Measurements from ENCODE around the gene CHIC2. TPM values are rescaled to one million over a fixed set of nuclear protein-coding genes. Genes with fewer than 3 reads are reported as not detected.

CHIC2 gene
- total and polyA plus RNA-seq, 7 donors: 17.6 to 34.6 (median 22.8) TPM

DNA sequence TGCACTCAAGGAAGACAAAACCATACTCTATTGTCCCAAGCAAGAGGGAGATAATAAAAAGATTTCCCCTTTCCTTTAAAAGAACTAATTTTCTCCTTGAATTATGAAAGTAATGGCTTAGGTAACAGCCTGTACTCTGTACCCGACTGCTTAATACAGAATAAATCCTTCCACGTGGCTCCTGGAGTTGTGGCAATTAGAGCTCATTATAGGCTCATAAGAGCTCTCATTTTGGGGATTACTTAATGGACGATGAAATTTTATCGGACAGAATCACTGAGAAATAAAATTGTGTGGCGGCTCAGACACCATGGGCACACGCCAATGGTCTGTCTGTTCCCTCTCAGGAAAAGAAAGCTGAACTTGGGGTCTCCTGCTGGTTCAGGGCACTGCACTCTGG, 32.7 kb upstream of the CHIC2 start:
- H3K27ac ChIP-seq: no peak overlapping the region
- no peaks in the 10 kb centered on the region for H3K9me3 ChIP-seq
- no peak for TF ChIP-seq POLR2A (IDR thresholded peaks at IDR 0.05)
- no peak for TF ChIP-seq POLR2AphosphoS5 (IDR thresholded peaks at IDR 0.05)
- TF ChIP-seq, protein P1, sequence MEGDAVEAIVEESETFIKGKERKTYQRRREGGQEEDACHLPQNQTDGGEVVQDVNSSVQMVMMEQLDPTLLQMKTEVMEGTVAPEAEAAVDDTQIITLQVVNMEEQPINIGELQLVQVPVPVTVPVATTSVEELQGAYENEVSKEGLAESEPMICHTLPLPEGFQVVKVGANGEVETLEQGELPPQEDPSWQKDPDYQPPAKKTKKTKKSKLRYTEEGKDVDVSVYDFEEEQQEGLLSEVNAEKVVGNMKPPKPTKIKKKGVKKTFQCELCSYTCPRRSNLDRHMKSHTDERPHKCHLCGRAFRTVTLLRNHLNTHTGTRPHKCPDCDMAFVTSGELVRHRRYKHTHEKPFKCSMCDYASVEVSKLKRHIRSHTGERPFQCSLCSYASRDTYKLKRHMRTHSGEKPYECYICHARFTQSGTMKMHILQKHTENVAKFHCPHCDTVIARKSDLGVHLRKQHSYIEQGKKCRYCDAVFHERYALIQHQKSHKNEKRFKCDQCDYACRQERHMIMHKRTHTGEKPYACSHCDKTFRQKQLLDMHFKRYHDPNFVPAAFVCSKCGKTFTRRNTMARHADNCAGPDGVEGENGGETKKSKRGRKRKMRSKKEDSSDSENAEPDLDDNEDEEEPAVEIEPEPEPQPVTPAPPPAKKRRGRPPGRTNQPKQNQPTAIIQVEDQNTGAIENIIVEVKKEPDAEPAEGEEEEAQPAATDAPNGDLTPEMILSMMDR (IDR thresholded peaks at IDR 0.05): no peak
- no peak for TF ChIP-seq EP300 (IDR thresholded peaks at IDR 0.05)
- intact Hi-C loops (cut with DNase I): no loop called here
- peaks cover 0 to 33% (median 29%) of the 10 kb centered on the region in 4 donors for H3K4me1 ChIP-seq
- H3K36me3 ChIP-seq: no peaks in the 10 kb centered on the region
- 42 to 51% methylated on average over 6 of the region's 6 CpGs for WGBS, 2 donors
- peaks cover 35 to 100% (median 96%) of the 10 kb centered on the region in 3 donors for H3K27me3 ChIP-seq
- DNase-seq: no peak
- H3K4me3 ChIP-seq: no peak overlapping the region

DNA sequence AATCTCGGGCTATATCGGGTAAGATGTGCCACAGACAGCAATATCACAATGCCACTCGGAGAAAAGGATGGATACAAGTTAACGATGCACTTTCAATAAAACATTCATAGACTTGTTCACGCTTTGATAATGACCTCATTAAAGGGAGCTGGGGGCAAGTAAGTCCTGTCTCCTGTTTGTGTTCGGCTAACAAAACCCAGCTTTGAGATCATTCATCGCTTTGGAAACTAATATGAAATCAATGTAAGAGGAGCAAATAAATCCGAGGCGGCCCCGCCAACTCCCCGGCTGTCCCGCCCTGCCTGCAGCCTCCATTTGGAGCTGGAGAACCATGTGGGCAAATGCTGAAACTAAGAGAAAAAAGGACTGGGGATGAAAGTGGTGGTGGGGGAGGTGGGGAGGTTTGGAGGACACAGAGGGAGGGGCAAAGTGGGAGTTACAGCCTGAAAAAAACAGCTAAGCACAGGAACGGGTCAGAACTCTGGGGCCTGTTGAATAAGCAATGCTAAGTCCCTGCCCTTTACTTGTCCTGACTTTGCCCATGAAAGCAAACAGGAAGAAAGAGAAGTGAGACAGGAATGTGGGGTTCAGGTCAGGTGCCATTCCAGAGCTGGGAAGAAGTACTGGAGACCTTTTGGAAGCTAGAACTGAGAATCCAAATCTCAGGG, 32.0 kb upstream of the CHIC2 start:
- H3K4me1 ChIP-seq: peaks cover 0 to 36% (median 35%) of the 10 kb centered on the region in 4 donors
- no peaks in the 10 kb centered on the region for H3K9me3 ChIP-seq
- no peaks in the 10 kb centered on the region for H3K36me3 ChIP-seq
- WGBS, 2 donors: 21 to 23% methylated on average over 13 of the region's 13 CpGs
- TF ChIP-seq EP300 (IDR thresholded peaks at IDR 0.05) (no peak), POLR2AphosphoS5 (IDR thresholded peaks at IDR 0.05) (no peak), POLR2A (IDR thresholded peaks at IDR 0.05) (no peak)
- TF ChIP-seq, protein P1 (IDR thresholded peaks at IDR 0.05): no peak
- peaks cover 31 to 100% (median 89%) of the 10 kb centered on the region in 3 donors for H3K27me3 ChIP-seq
- H3K4me3 ChIP-seq: no peak overlapping the region
- no peak overlapping the region for H3K27ac ChIP-seq
- intact Hi-C loops (cut with DNase I): no loop called here
- DNase-seq: no peak

DNA sequence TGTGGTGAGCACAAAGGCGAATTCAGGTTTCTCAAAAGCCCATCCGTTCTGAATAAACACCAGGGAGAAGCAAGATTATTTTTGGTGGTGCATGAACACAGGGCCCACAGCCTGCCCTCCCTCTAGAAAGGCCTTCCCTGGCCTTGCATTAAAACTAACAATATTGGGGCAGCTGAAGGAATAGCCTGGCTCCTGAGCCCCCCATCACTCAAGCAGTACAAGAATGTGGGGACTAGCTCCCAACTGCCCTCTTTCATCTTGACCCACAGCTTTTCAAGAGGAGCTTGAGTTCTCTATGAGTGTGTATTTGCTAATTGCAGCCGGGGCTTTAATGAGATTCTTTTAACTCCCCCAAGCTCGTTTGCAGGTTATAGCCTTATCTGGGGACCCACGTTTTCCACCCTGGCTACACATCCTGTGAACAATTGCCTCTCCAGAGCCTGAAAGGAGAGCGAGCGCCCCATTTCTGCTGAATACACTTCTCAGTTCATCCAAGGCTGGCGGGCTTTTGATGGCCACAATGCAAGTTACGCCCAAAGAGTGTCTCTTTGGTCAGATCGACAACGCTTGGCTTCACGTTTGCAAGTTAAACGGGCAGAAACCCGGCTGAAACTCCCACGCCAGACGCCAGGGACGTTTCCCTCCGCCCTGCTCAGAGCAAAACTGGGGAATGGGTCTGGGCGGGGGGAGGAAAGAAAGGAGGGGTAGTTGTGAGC, 30.9 kb upstream of the CHIC2 start:
- H3K4me1 ChIP-seq: peaks cover 0 to 31% (median 29%) of the 10 kb centered on the region in 4 donors
- intact Hi-C loops (cut with DNase I): no loop called here
- H3K36me3 ChIP-seq: no peaks in the 10 kb centered on the region
- DNase-seq: no peak
- H3K27ac ChIP-seq: no peak overlapping the region
- no peak overlapping the region for H3K4me3 ChIP-seq
- TF ChIP-seq EP300 (IDR thresholded peaks at IDR 0.05) (no peak), POLR2AphosphoS5 (IDR thresholded peaks at IDR 0.05) (no peak), POLR2A (IDR thresholded peaks at IDR 0.05) (no peak)
- TF ChIP-seq, protein P1 (IDR thresholded peaks at IDR 0.05): no peak
- peaks cover 19 to 96% (median 77%) of the 10 kb centered on the region in 3 donors for H3K27me3 ChIP-seq
- no peaks in the 10 kb centered on the region for H3K9me3 ChIP-seq
- WGBS, 2 donors: 22 to 23% methylated on average over 19 of the region's 19 CpGs

DNA sequence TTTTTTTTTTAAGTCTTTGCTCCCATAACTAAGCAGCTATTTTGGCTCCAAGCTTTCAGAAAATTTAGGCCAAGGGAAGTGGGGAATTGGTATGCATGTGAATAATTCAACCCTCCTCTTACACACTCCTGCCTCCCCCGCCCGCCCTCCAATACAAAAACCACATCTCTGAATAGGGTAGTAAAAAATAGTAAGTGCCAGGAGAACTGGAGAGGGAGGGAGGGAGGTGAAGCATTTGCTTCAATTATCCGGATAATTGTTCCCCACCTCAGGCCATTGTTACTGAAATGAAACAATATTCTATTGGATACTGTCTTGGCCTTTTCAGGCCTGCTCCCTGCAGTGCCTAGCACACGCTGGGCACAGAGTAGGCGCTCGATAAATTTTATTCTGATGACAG, 30.0 kb upstream of the CHIC2 start:
- H3K4me3 ChIP-seq: no peak overlapping the region
- intact Hi-C loops (cut with DNase I): no loop called here
- WGBS, 2 donors: 42 to 43% methylated on average over 6 of the region's 6 CpGs
- TF ChIP-seq POLR2AphosphoS5 (IDR thresholded peaks at IDR 0.05): no peak
- TF ChIP-seq, protein P1 (IDR thresholded peaks at IDR 0.05): no peak
- TF ChIP-seq POLR2A (IDR thresholded peaks at IDR 0.05): no peak
- no peak for TF ChIP-seq EP300 (IDR thresholded peaks at IDR 0.05)
- H3K9me3 ChIP-seq: no peaks in the 10 kb centered on the region
- H3K36me3 ChIP-seq: no peaks in the 10 kb centered on the region
- H3K4me1 ChIP-seq: peaks cover 0 to 23% (median 20%) of the 10 kb centered on the region in 4 donors
- no peak for DNase-seq
- no peak overlapping the region for H3K27ac ChIP-seq
- H3K27me3 ChIP-seq: peaks cover 14 to 87% (median 69%) of the 10 kb centered on the region in 3 donors
